Caco-2 (cell line): ENCODE data around the gene AIDA. TPM values are rescaled to one million over a fixed set of nuclear protein-coding genes. Genes with fewer than 3 reads are reported as not detected.

Source experiments
- BruUV-seq: library from RNA; stranded (reverse); fragments of 400-500 nt; replicated peaks from 2 replicates; lab custom pipeline; 2021; lab: Mats Ljungman, UMichigan
- CTCF ChIA-PET: fragments of 300-600 bp; sonication (Branson Sonifier 250); formaldehyde crosslinking; loops from one replicate; lab custom pipeline; 2022; ENCODE audit warnings: antibody characterized with exemption; lab: Charles Lee
- POLR2A ChIA-PET: fragments of 300-600 bp; sonication (Branson Sonifier 250); formaldehyde crosslinking; loops from one replicate; lab custom pipeline; 2022; ENCODE audit warnings: antibody characterized with exemption; lab: Charles Lee
- DNase-seq, 2 experiments: peaks; one replicate each; pipeline versions ENCODE4 v3.0.0 to v3.0.0-alpha.2; 2020 to 2022
- H3K27me3 ChIP-seq: replicated peaks from 2 replicates; pipeline ENCODE4 v1.6.0; 2011; ENCODE audit warnings: low read length; ENCODE audit not compliant: control insufficient read depth, insufficient read depth
- H3K36me3 ChIP-seq: 2 replicates; pipeline ENCODE4 v1.5.1; 2011; ENCODE audit warnings: low read length; ENCODE audit not compliant: control insufficient read depth, insufficient read depth
- H3K4me1 ChIP-seq: fragments of 250-450 bp; sonication (Bioruptor Pico); 2 replicates; pipeline ENCODE4 v1.5.1; 2020; ENCODE audit warnings: mild to moderate bottlenecking
- H3K4me3 ChIP-seq: 2 replicates; pipeline ENCODE4 v1.5.1; 2011; ENCODE audit warnings: low read depth, mild to moderate bottlenecking, control low read depth, low read length
- H3K9me3 ChIP-seq: fragments of 250-450 bp; sonication (Bioruptor Pico); 2 replicates; pipeline ENCODE4 v1.5.1; 2020; ENCODE audit warnings: mild to moderate bottlenecking, moderate library complexity
- H3K27ac Mint-ChIP-seq: one replicate; pipeline ENCODE4 v1.8.0; 2022; ENCODE audit warnings: mixed read lengths; ENCODE audit not compliant: unreplicated experiment
- H3K27me3 Mint-ChIP-seq: one replicate; pipeline ENCODE4 v1.8.0; 2022; ENCODE audit warnings: mixed read lengths; ENCODE audit not compliant: insufficient read depth, unreplicated experiment
- H3K36me3 Mint-ChIP-seq: one replicate; pipeline ENCODE4 v1.8.0; 2022; ENCODE audit warnings: mild to moderate bottlenecking, mixed read lengths; ENCODE audit not compliant: insufficient read depth, unreplicated experiment
- H3K4me1 Mint-ChIP-seq: one replicate; pipeline ENCODE4 v1.8.0; 2022; ENCODE audit warnings: low read depth, mixed read lengths; ENCODE audit not compliant: unreplicated experiment
- H3K4me3 Mint-ChIP-seq: one replicate; pipeline ENCODE4 v1.8.0; 2022; ENCODE audit warnings: mild to moderate bottlenecking, moderate library complexity, mixed read lengths; ENCODE audit not compliant: unreplicated experiment
- H3K9me3 Mint-ChIP-seq: one replicate; pipeline ENCODE4 v1.8.0; 2022; ENCODE audit warnings: mixed read lengths; ENCODE audit not compliant: unreplicated experiment
- intact Hi-C: fragments of 100-400 bp; cut with micrococcal nuclease; formaldehyde crosslinking; loops from one replicate; pipeline ENCODE4 v1.10.0; 2022; ENCODE audit not compliant: unreplicated experiment
- total RNA-seq: library from RNA; stranded (reverse); gene quantifications from 2 replicates; pipeline ENCODE4 v1.2.3, GENCODE V29; 2022
- TF ChIP-seq, protein P1 (sequence below), 2 experiments: fragments of 200-600 bp in 1 of 2; IDR thresholded peaks; 1 replicate in 1 of 2; 2 replicates in 1 of 2; pipeline versions ENCODE4 v1.5.1 to v1.8.0; 2011 to 2022; ENCODE audit warnings: antibody characterized with exemption in 1 of 2, control low read depth in 1 of 2, inconsistent platforms in 1 of 2, low read depth in 1 of 2, low read length in 1 of 2, mild to moderate bottlenecking in 1 of 2, moderate library complexity in 1 of 2; ENCODE audit not compliant: insufficient read depth in 1 of 2, severe bottlenecking in 1 of 2, unreplicated experiment in 1 of 2

Gene AIDA
- total RNA-seq, 1 experiment from 2014 or later: 55.1 TPM

DNA sequence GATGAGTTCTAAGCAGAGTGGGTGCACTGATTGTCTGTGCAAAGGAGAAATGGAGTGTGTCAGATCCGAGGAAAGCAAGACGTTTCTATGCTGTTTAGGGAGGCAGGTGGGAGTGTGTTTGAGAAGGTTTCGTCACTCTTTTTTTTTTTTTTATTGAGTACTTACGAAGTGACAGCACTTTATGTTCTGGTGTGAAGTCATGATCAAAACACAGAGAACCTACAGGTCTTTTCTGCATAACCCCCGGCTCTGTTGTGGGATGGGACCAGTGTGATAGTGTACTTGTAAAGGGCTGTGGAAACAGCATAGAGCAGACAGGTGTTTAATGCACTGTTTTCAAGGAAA lies 67.7 kb downstream of the AIDA start:
- no peaks in the 10 kb centered on the region for H3K4me1 Mint-ChIP-seq
- intact Hi-C loops: loop anchor here (1.0 to 2.0 kb wide), 4 partner anchors 26 to 179 kb away; partner anchors contain the start of genes MIA3 and TAF1A
- no peaks in the 10 kb centered on the region for H3K36me3 ChIP-seq
- peak overlapping the region; percentile 92 for H3K27ac Mint-ChIP-seq
- no peaks in the 10 kb centered on the region for H3K27me3 Mint-ChIP-seq
- no peak for DNase-seq
- peak overlapping the region; percentile 79 for H3K4me3 Mint-ChIP-seq
- peak overlapping the region; percentile 65 for H3K4me3 ChIP-seq
- TF ChIP-seq, protein P1, sequence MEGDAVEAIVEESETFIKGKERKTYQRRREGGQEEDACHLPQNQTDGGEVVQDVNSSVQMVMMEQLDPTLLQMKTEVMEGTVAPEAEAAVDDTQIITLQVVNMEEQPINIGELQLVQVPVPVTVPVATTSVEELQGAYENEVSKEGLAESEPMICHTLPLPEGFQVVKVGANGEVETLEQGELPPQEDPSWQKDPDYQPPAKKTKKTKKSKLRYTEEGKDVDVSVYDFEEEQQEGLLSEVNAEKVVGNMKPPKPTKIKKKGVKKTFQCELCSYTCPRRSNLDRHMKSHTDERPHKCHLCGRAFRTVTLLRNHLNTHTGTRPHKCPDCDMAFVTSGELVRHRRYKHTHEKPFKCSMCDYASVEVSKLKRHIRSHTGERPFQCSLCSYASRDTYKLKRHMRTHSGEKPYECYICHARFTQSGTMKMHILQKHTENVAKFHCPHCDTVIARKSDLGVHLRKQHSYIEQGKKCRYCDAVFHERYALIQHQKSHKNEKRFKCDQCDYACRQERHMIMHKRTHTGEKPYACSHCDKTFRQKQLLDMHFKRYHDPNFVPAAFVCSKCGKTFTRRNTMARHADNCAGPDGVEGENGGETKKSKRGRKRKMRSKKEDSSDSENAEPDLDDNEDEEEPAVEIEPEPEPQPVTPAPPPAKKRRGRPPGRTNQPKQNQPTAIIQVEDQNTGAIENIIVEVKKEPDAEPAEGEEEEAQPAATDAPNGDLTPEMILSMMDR (IDR thresholded peaks at IDR 0.05; ENCODE audit: insufficient read depth in 1 of 2, low read depth in 1 of 2, low read length in 1 of 2, severe bottlenecking in 1 of 2, unreplicated experiment in 1 of 2): no peak
- H3K9me3 Mint-ChIP-seq: no peaks in the 10 kb centered on the region
- H3K4me1 ChIP-seq: 0 out of 2 replicates have a peak, but pooled peaks cover 5% of the 10 kb centered on the region
- ChIA-PET CTCF (interaction anchor here (1.0 kb wide), 1 partner anchor 10 kb away, joined by 4 read pairs; no protein-coding TSS in a partner anchor), POLR2A (interaction anchor here (0.6 to 1.6 kb wide), 3 partner anchors 10 to 68 kb away, joined by 3 to 9 read pairs (median 6); partner anchors contain the start of gene TAF1A)
- BruUV-seq: TSS peak; percentile 57
- H3K9me3 ChIP-seq: no peaks in the 10 kb centered on the region
- H3K27me3 ChIP-seq: no peaks in the 10 kb centered on the region
- peaks cover 17% of the 10 kb centered on the region for H3K36me3 Mint-ChIP-seq

DNA sequence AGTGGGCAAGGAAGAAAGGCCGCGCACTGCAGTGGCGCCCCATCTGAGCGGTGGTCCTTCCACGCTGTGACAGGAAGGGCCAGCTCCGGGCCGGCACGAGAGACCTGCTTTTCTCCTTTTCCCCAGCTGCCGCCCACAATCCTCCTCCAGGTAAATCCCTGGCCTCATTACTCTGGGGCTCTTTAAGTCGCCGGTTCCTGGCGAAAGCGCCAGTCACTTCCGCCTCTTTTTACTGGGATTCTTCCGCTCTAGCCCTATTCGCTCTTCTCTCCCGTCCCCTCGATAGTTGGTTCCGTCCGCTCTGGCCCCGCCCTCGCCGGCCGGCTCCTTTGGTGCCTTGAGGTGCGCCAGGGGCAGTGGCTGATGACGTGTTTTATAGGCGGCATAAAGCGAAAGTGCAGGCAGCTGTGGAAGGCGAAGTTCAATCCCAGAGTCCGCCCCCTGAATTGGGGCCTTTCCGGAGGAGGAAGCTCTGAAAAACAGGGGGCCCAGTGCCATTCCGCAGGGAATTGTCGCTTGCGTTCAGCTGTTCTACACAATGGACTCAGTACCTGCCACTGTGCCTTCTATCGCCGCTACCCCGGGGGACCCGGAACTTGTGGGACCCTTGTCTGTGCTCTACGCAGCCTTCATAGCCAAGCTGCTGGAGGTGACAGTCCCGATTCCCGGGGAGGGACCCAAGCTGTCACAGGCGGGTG lies 68.2 kb downstream of the AIDA start:
- ChIA-PET POLR2A (interaction anchor here (0.6 to 1.6 kb wide), 4 partner anchors 10 to 69 kb away, joined by 3 to 9 read pairs (median 6); partner anchors contain the start of gene TAF1A), CTCF (interaction anchor here (1.0 kb wide), 1 partner anchor 10 kb away, joined by 4 read pairs; no protein-coding TSS in a partner anchor)
- Histone ChIP-seq H3K4me3 (peak overlapping the region; percentile 65), H3K4me1 (0 out of 2 replicates have a peak, but pooled peaks cover 5% of the 10 kb centered on the region), H3K27me3 (no peaks in the 10 kb centered on the region), H3K9me3 (no peaks in the 10 kb centered on the region), H3K36me3 (no peaks in the 10 kb centered on the region)
- peaks cover 17% of the 10 kb centered on the region for H3K36me3 Mint-ChIP-seq
- H3K27me3 Mint-ChIP-seq: no peaks in the 10 kb centered on the region
- no peaks in the 10 kb centered on the region for H3K4me1 Mint-ChIP-seq
- TF ChIP-seq, protein P1 (IDR thresholded peaks at IDR 0.05; ENCODE audit: insufficient read depth in 1 of 2, low read depth in 1 of 2, low read length in 1 of 2, severe bottlenecking in 1 of 2, unreplicated experiment in 1 of 2): no peak
- H3K27ac Mint-ChIP-seq: peak overlapping the region; percentile 92
- H3K4me3 Mint-ChIP-seq: peak overlapping the region; percentile 79
- intact Hi-C loops: loop anchor here (1.0 to 2.0 kb wide), 4 partner anchors 25 to 179 kb away; partner anchors contain the start of genes MIA3 and TAF1A
- no peaks in the 10 kb centered on the region for H3K9me3 Mint-ChIP-seq
- DNase-seq: peak; percentile 99
- no TSS peak for BruUV-seq

DNA sequence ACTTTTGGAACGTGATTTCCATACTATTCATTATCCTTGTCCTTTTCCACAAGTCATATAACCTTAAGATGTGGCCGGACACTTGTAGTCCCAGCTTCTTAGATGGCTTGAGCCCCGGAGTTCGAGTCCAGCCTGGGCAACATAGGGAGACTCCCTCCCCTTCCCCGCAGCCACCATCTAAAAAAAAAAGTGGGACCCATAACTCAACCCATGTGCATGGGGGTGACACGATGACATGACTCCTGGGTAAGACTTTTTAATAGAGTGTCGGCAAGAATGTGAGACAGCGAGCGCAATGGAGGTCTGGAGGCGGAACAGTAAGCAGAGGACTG lies 68.7 kb downstream of the AIDA start:
- intact Hi-C loops: no loop called here
- peak overlapping the region; percentile 65 for H3K4me3 ChIP-seq
- H3K9me3 Mint-ChIP-seq: no peaks in the 10 kb centered on the region
- peak overlapping the region; percentile 79 for H3K4me3 Mint-ChIP-seq
- DNase-seq: peak in 1 of 2 experiments; percentile 38
- H3K36me3 ChIP-seq: no peaks in the 10 kb centered on the region
- H3K9me3 ChIP-seq: no peaks in the 10 kb centered on the region
- H3K27me3 ChIP-seq: no peaks in the 10 kb centered on the region
- no peaks in the 10 kb centered on the region for H3K4me1 Mint-ChIP-seq
- CTCF ChIA-PET: no interaction called here
- 0 out of 2 replicates have a peak, but pooled peaks cover 5% of the 10 kb centered on the region for H3K4me1 ChIP-seq
- TF ChIP-seq, protein P1 (IDR thresholded peaks at IDR 0.05; ENCODE audit: insufficient read depth in 1 of 2, low read depth in 1 of 2, low read length in 1 of 2, severe bottlenecking in 1 of 2, unreplicated experiment in 1 of 2): no peak
- peaks cover 17% of the 10 kb centered on the region for H3K36me3 Mint-ChIP-seq
- H3K27me3 Mint-ChIP-seq: no peaks in the 10 kb centered on the region
- H3K27ac Mint-ChIP-seq: peak overlapping the region; percentile 92
- TSS peak; percentile 97 for BruUV-seq
- POLR2A ChIA-PET: interaction anchor here (0.7 to 1.6 kb wide), 4 partner anchors 9 to 97 kb away, joined by 3 to 9 read pairs (median 6); partner anchors contain the start of gene TAF1A
